T-helper 1 cell treated with Interleukin-12 subunit alpha and Interleukin-12 subunit beta and Interleukin-4 antibody, amounts not matched to agents 30 ng/mL and 1 ng/mL, for 36 hours (primary cell): ENCODE measurements around the gene ZNF81. TPM values are rescaled to one million over a fixed set of nuclear protein-coding genes. Genes with fewer than 3 reads are reported as not detected.
"Not testable (repeated sequence)": the region's sequence is repeated elsewhere in the genome, so short reads cannot be mapped to it uniquely, and the experiment has no call there.

ENCODE experiments used
- intact Hi-C: fragments of 100-400 bp; cut with micrococcal nuclease; formaldehyde crosslinking; loops from one replicate; pipeline ENCODE4 v1.15.1; 2024
- total RNA-seq: library from RNA; stranded (reverse); gene quantifications from 2 replicates; pipeline ENCODE4 v1.2.3, GENCODE V29; 2022

The ZNF81 gene
- total RNA-seq, 1 donor from 2014 or later, result 10.4 TPM

GRCh38 chrX:47843363-47843762 is 6.7 kb downstream of the ZNF81 start:
- intact Hi-C loops, result no loop called here

- intact Hi-C loops, result no loop called here
These were observed 7.4 kb downstream of the ZNF81 start for GRCh38 chrX:47844117-47844516.

- intact Hi-C loops, result no loop called here
These were observed 9.3 kb downstream of the ZNF81 start for GRCh38 chrX:47846040-47846439.

GRCh38 chrX:47849778-47850177 is 13.1 kb downstream of the ZNF81 start:
- intact Hi-C loops, result no loop called here

- intact Hi-C loops, result not testable (repeated sequence)
These were observed 13.7 kb downstream of the ZNF81 start for GRCh38 chrX:47850389-47850788.

GRCh38 chrX:47850901-47851300 is 14.2 kb downstream of the ZNF81 start:
- intact Hi-C loops, result no loop called here

- intact Hi-C loops, result loop anchor here (1.0 kb wide), 1 partner anchor 23 kb away; no protein-coding TSS in a partner anchor
These were observed 17.8 kb downstream of the ZNF81 start for GRCh38 chrX:47854474-47854873.

GRCh38 chrX:47859686-47860085 is 23.0 kb downstream of the ZNF81 start:
- intact Hi-C loops, result no loop called here

GRCh38 chrX:47862680-47863079 is 26.0 kb downstream of the ZNF81 start:
- intact Hi-C loops, result no loop called here

- intact Hi-C loops, result no loop called here
These were observed 26.5 kb downstream of the ZNF81 start for GRCh38 chrX:47863187-47863586.

- intact Hi-C loops, result no loop called here
These were observed 27.6 kb downstream of the ZNF81 start for GRCh38 chrX:47864300-47864699.

- intact Hi-C loops, result no loop called here
These were observed 28.1 kb downstream of the ZNF81 start for GRCh38 chrX:47864785-47865184.

GRCh38 chrX:47873123-47873522 is 36.4 kb downstream of the ZNF81 start:
- intact Hi-C loops, result no loop called here

- intact Hi-C loops, result no loop called here
These were observed 40.6 kb downstream of the ZNF81 start for GRCh38 chrX:47877327-47877726.

- intact Hi-C loops, result no loop called here
These were observed 41.5 kb downstream of the ZNF81 start for GRCh38 chrX:47878198-47878597.

- intact Hi-C loops, result no loop called here
These were observed 42.8 kb downstream of the ZNF81 start for GRCh38 chrX:47879463-47879862.

- intact Hi-C loops, result no loop called here
These were observed 44.2 kb downstream of the ZNF81 start for GRCh38 chrX:47880927-47881326.

GRCh38 chrX:47885501-47885900 is 48.8 kb downstream of the ZNF81 start:
- intact Hi-C loops, result no loop called here

GRCh38 chrX:47898024-47898423 is 61.3 kb downstream of the ZNF81 start:
- intact Hi-C loops, result no loop called here

- intact Hi-C loops, result no loop called here
These were observed 64.1 kb downstream of the ZNF81 start for GRCh38 chrX:47900833-47901232.

GRCh38 chrX:47902161-47902560 is 65.5 kb downstream of the ZNF81 start:
- intact Hi-C loops, result no loop called here

GRCh38 chrX:47915886-47916493 is 79.3 kb downstream of the ZNF81 start:
- intact Hi-C loops, result no loop called here

- intact Hi-C loops, result no loop called here
These were observed 81.6 kb downstream of the ZNF81 start for GRCh38 chrX:47918274-47918673.

- intact Hi-C loops, result no loop called here
These were observed 90.5 kb downstream of the ZNF81 start for GRCh38 chrX:47927212-47927611.
